RKO (cell line): ENCODE data around the gene CNPY3.
"Not testable (repeated sequence)": the region's sequence is repeated elsewhere in the genome, so short reads cannot be mapped to it uniquely, and the experiment has no call there.

Source experiments
- DNase-seq: peaks from one replicate; pipeline ENCODE4 v3.0.0-alpha.2; 2016; ENCODE audit warnings: low spot score

CNPY3 gene

DNA sequence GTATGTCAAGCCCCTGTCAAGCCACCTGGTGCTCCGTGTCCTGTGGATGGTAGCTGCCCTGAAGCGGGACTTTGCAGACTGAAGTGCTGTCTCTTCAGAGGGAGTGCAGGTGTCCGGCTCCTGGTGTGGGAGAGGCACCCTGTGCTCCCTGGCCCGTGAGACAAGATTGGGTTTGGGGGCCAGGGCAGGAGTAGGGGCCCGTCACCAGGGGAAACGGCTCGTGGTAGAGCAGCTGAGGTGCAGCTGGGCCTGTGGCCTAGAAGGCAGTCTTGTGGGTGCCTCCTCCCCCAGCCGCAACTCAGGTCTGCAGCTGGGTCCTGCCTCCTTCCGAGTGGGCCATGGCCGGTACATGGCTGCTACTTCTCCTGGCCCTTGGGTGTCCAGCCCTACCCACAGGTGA, 13.5 kb upstream of the CNPY3 start, which contains the start of gene PTCRA:
Gene PTCRA (plus strand): TSS at position 322 of the 400 bp plus-strand sequence. CDS start 17 bp downstream, at position 339.
- no peak for DNase-seq

DNA sequence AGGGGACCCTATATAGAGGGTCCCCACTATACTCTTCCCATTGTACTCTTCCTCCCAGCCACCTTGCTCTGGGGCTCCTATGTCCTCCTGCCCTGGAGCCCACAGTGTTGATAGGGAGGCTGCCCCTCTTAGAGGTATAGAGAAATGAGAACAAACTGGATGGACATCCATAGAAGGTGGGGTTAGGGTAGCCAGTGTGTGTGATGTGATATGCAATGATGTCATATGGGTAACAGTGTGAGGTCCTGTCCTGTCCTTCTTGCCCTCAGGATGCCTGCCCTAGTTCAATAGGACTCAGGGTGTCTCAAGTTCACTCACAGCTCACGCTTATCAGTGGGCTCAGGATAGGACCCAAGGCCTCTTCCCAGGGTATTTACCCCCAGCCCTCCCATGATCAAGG, 13.0 kb upstream of the CNPY3 start:
- no peak for DNase-seq

DNA sequence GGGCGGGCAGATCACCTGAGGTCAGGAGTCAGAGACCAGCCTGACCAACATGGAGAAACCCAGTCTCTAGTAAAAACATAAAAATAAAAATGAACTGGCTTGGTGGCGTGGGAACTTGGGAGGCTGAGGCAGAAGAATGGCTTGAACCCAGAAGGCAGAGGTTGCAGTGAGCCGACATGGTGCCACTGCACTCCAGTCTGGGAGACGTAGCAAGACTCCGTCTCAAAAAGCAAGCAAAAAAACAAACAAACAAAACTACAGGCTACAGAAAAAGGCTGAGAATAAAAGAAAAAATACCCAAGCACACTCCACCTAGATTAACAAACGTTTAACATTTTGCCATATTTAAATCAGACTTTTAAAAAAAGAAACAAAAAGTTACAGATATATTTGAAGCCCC, 7.5 kb upstream of the CNPY3 start:
- DNase-seq, result no peak

DNA sequence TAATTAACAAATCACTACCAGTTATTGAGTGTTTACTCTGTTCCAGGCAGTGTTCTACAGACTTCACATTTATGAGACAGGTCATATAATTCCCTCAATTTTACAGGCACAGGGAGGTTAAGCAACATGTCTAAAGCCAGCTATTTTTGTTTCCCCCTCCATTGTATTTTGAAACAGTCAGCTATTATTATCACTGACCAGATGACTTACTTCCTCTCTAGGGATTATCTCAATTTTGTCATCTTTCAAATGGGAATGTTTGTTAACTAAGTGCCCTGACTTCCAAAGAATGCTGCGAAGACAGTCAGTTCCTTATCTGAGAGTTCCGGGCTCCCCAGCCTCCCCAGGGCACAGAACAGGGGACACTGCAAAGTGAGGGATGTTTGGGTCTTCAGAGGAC, 5.6 kb upstream of the CNPY3 start:
- DNase-seq, result no peak

DNA sequence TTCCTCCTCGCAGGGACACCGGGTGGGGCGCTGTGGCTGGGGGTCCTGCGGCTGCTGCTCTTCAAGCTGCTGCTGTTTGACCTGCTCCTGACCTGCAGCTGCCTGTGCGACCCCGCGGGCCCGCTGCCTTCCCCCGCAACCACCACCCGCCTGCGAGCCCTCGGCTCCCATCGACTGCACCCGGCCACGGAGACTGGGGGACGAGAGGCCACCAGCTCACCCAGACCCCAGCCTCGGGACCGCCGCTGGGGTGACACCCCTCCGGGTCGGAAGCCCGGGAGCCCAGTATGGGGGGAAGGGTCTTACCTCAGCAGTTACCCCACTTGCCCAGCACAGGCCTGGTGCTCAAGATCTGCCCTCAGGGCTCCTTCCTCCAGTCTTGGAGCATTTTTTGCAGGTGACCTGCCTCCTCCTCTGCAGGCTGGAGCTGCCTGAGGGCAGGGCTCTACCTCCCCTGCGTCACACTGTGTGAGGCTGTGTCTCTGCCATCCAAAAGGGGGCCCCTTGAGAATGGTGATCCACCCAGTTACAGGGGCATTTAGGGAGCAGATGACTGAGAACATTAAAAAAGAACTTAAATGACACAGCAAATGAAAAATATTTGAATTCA, 3.9 kb upstream of the CNPY3 start:
- no peak for DNase-seq

DNA sequence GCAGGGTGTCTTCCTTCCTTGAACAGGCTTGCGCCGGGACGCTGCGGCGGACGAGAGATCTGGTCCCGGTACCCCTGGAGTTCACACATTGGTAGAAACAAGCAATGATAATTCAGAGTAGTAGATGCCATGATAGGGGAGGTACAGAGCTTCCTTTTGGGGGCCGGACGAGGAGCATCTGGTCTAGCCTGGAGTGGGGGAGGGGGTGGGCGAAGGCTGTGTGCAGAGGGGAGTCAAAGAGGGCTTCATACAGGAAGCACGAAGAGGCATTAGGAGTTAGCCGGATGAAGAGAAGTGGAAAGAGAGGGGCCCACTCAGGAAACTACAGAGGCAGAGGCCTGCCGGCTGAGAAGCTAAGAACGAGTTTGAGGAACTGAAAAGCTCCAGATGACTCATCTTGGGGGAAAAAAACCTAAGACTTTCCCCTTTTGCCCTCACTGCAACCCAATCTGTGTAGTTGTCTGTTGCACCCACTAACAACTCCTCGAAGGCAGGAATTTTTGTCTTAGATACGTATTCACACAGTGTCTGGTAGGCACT, 611 bp downstream of the CNPY3 start:
- peak; percentile 76 for DNase-seq

DNA sequence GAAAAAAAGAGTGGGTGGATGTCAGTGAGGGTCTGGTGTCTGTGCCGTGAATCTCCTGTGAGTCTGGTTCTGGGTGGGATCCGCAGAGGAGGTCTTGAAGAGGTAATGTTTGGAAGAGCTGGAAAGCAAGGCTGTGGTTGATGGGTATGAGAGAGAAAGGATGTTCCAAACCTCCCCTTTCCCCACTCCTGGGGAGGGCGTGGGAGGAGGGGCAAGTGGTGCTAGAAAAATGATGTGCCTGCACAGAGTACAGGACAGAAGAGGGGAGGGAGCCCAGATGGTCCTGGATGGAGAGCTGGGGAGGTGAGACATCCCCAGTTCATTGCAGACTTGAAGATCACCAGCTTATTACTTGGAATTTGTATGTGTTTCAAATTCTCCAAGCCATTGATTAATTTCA, 3.1 kb downstream of the CNPY3 start:
- DNase-seq, result no peak

DNA sequence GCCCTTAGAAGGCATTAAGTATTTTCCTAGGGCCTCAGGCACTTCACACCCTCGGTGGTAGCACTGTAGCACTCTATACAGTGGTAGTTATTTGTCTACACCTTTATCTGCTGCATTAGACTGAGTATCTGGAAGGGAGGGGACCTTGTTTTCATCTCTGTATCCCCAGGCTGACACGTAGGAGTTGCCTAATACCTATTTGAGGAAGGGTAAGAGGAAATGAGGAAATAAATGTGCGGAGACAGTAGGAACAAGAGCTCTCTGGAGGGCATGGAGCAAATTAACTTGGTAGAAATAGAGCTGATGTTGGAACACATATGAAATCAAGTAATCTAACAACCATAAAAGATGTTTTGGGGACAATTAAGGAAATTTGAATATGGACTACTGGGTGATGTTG, 3.9 kb downstream of the CNPY3 start:
- no peak for DNase-seq

DNA sequence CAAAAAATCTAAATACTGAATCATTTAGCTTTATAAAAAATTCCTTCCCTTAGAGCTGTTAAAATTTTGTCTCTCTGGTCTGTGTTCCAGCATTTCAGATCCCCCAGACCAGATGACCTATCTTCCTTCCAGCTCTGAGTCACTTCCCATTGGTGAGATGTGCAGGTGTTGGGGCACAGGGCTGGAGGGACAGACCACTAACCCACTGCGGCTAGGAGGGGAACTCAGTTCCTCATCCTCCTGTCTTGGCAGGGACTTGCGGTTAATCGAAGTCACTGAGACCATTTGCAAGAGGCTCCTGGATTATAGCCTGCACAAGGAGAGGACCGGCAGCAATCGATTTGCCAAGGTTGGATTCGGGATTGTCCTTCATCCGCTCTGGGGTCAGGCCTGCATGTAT, 6.0 kb downstream of the CNPY3 start:
- no peak for DNase-seq

DNA sequence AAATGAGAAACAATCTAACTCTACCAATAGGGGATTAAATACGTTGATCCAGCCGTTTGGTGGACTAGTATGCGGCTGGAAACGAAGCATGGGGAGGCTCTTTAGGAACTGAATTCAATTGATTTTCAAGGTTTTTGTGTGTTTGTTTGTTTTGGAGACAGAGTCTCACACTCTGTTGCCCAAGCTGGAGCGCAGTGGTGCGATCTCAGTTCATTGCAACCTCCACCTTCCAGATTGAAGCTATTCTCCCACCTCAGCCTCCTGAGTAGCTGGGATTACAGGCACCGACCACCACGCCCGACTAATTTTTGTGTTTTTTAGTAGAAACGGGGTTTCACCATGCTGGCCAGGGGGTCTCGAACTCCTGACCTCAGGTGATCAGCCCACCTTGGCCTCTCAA, 7.1 kb downstream of the CNPY3 start:
- DNase-seq, result no peak

DNA sequence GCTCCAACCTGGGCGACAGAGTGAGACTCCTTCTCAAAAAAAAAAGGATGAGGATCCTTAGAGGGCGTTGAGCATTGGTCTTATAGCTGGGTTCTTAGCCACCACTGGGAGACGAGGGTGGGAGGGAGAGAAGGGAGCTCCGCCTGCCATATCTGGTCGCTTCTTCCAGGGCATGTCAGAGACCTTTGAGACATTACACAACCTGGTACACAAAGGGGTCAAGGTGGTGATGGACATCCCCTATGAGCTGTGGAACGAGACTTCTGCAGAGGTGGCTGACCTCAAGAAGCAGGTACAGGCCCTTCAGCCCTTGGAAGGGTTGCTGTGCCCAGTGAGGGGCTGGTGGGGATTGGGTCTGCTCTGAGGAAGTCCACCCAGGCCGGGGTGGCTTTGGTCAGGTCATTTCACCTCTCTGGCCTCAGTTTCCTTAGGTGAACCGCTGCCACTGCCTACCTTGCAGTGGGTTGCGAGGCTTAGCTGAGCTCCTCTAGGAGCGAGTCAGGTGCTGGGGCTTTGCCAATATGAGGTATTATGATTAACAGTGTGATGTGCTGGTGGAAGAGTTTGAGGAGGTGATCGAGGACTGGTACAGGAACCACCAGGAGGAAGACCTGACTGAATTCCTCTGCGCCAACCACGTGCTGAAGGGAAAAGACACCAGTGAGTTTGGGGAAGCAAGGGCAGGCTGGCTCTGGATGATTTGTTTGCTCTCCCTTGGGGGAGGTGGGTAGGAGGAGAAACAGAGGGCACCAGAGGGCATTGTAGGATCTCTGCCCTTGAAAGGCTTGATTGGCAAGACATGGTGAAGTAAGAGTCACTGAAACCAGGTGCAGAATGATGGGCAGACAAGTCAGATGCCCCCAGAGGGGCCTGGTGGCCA, 8.5 kb downstream of the CNPY3 start:
- peak; percentile 38 for DNase-seq

DNA sequence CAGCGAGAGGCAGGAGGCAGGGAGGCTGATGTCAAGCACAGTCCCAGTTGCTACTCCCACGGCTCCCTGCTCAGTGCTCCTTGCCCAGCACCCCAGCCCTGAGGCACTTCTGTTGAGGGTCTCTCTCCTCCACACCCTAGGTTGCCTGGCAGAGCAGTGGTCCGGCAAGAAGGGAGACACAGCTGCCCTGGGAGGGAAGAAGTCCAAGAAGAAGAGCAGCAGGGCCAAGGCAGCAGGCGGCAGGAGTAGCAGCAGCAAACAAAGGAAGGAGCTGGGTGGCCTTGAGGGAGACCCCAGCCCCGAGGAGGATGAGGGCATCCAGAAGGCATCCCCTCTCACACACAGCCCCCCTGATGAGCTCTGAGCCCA, 9.1 kb downstream of the CNPY3 start:
- no peak for DNase-seq

DNA sequence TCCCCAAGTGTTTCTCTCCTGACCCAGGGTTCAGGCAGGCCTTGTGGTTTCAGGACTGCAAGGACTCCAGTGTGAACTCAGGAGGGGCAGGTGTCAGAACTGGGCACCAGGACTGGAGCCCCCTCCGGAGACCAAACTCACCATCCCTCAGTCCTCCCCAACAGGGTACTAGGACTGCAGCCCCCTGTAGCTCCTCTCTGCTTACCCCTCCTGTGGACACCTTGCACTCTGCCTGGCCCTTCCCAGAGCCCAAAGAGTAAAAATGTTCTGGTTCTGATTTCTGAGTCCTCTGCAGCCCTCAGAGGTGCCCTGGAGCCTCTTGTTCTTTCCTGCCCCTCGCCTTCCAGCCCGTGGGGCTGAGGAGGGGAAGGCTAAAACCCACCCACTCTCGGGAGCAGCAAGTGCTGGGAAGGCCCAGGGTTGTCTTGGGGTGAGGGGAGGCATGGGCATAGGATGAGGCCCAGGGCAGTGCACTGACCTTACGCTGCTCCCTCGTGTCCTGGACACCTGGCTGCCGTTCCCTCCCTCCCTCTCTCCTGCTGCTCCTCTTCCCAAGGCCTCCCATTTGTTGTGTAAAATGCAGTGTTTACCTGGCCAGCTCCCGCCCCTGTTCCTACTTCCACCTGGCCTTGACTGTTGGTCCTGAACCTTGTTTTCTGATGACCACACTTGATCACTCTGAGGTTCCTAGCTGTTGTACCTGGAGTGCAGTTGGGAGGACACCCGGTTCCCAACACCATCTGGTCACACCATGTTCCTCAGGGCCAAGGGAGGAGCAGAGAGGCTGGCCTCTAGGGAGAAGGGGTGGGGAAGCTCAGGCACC, 9.9 kb downstream of the CNPY3 start:
- DNase-seq, result no peak

DNA sequence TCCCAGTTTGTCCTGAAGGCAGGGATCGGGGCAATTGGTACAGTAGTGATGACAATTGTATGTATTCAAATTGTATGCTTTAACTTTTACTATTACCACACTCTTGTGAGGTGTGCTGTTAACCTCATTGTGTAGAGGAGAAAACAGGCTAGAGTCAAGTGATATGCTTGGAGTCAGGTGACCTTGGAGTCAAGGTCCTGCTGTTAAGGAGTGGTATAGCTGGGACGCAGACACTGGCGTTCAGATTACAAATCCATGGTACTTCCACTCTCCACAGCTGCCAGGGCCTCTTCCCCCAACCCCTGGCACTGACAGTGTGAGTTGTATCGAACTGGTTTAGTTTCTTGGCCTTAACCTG, 10.5 kb downstream of the CNPY3 start:
- DNase-seq, result no peak

DNA sequence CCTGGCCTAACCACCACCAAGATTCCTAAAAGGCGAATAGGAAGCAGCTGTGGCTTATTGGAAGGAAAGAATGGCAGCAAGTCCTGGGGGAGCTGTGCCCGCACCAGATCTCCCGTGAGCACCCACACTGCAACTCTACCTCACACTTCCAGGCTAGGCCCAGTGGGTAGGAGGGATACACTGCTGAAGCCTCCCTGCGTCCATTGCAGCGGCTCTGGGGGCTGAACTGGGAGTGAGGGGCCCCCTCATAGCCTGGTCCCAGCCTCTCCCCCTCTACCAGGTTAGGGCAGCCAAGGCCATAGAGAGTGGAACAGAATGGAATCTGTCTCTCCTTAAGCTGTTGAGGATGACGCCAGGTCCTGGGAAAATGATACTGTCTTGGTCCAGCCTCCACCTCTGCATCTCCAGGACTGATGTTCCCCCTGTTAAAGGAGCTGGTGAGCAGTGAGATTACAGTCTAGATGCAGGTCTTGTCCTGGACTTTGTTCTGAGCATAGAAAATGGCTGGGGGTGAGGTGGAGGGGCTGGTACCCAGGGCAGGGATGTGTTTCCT, 11.3 kb downstream of the CNPY3 start:
- DNase-seq, result no peak

DNA sequence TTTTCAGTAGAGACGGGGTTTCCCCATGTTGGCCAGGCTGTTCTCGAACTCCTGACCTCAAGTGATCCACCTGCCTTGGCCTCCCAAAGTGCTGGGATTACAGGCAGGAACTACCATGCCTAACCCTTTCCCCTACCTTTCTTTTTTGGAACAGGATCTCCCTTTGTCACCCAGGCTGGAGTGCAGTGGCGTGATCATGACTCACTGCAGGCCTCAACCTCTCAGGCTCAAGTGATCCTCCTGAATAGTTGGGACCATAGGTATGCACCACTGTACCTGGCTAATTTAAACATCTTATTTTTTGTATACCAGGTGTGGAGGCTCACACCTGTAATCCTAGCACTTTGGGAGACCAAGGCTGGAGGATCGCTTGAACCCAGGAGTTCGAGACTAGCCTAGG, 12.1 kb downstream of the CNPY3 start:
- not testable (repeated sequence) for DNase-seq

DNA sequence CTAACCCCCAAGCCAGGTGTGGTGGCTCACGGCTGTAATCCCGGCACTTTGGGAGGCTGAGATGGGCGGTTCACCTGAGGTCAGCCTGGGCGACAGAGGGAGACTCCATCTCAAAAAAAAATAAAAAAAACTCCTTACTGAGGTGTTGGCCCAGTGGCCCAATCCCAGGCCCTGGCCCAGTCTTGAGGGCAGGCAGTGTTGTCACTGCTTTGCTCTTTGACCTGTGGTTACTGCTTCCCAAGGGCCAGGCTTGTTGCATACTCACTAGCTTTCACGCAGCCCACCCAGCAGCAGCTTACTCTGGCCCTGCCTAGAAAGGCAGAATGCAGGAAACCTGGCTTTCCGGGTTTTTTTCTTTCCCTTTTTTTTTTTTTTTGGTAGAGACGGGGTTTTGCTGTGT, 13.2 kb downstream of the CNPY3 start:
- DNase-seq, result no peak

DNA sequence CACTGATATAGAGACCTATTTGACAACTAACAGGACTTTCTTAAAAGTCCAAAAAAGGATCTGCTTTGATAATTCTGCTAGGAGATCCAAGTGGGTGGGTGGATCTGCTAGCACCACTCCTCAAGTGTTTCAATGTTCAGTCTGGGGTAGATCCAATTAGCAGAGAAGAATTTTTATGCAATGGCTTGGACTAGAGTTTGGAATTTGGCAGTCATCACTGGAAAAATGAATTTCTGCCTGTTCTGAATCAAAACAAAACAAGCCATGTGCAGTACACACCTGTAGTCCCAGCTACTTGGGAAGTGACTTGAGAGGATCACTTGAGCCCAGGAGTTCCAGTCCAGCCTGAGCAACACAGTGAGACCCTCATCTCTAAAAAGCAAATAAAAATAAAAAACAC, 18.7 kb downstream of the CNPY3 start:
- no peak for DNase-seq

DNA sequence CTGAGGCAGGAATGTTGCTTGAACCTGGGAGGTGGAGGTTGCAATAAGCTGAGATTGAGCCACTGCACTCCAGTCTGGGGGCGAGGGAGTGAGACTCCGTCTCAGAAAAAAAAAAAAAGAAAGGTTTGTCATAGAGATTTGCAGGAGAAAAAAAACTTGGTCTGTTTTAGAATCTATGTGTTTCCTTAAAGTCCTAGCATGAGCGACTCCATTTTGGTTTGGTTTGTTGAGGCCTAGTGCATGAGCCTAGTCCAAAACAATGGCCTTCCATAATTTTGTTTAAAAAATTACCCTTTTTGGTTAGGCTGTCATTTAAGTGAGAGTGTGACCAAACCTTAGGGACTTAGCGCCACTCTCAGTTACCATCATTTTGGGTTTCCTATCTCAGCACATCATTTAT, 23.1 kb downstream of the CNPY3 start:
- DNase-seq, result no peak

DNA sequence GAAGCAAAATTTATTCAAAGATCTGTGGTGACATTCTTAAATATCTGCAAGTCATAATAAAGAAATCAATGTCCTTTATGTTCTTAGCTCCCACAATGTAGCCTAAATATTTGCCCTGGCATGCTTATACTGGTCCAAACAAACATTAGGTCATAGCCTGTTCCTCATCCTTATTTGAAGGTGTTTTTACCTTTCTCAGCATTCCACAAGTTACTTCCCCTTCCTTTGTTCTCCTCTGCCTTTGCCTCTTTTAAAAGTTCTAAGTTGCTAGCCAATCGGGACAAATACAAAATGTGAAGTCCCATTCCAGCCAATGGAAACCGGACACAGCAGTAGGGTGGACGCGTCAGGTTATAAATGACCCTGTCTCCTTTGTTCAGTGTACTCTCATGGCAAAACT, 25.1 kb downstream of the CNPY3 start:
- not testable (repeated sequence) for DNase-seq

DNA sequence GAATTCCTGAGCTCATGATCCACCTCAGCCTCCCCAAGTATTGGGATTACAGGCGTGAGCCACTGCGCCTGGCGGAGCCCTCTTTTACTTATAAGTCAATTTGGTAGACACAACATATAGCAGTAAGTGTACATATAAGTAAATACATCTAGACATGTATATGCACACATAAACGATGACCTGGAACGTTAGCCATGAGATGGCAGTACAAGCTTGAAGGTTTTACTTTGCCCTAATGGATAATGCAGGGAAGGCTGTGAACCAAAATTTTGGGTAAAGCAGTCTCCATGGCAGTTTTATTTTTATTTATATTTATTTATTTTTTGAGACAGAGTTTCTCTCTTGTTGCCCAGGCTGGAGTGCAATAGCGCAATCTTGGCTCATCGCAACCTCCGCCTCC, 28.8 kb downstream of the CNPY3 start:
- peak; percentile 35 for DNase-seq

DNA sequence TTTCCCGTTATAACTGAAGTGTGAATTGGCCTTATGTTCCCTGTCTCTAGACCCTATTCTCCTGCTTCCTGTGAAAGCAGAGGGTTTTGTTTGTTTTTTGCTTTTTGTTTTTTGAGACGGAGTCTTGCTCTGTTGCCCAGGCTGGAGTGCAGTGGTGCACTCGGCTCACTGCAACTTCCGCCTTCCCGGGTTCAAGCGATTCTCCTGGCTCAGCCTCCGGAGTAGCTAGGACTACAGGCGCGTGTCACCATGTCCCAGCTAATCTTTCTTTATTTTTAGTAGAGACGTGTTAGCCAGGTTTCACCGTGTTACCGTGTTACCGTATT, 30.6 kb downstream of the CNPY3 start:
- no peak for DNase-seq
